ENCODE measurements around the gene RIT2. TPM values are rescaled to one million over a fixed set of nuclear protein-coding genes. Genes with fewer than 3 reads are reported as not detected.

Gene RIT2
- total RNA-seq, 4 donors from 2014 or later, result not detected

DNA sequence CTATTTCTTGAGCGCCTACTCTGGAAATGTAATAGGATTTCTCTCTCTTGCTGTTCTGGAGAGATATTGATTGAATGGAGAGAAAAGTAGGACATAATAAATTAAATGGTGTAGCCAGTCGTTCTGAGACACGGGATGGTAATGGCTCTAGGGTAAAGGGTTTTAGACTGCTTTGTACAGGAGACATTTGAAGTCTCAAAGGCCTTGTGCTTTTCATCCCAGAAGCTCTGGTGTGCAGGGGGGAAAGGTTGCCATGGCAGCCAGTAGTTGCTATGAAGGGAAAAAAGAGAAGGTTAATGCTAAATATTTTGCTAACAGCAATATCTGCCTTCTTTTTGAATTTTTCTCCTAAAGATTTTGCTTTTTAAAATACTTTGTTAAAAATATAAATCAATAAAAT, 359.3 kb downstream of the RIT2 start:
- DNase-seq (ENCODE audit: low spot score in 2 of 2), result no peak
- Histone ChIP-seq H3K27me3 (no peaks in the 10 kb centered on the region), H3K36me3 (no peaks in the 10 kb centered on the region), H3K9me3 (no peaks in the 10 kb centered on the region), H3K4me1 (no peaks in the 10 kb centered on the region), H3K4me3 (no peak overlapping the region), H3K27ac (no peak overlapping the region)
- 47% methylated on average over 3 of the region's 3 CpGs for WGBS
- TF ChIP-seq EP300 (IDR thresholded peaks at IDR 0.05), result no peak
- TF ChIP-seq, protein P1, sequence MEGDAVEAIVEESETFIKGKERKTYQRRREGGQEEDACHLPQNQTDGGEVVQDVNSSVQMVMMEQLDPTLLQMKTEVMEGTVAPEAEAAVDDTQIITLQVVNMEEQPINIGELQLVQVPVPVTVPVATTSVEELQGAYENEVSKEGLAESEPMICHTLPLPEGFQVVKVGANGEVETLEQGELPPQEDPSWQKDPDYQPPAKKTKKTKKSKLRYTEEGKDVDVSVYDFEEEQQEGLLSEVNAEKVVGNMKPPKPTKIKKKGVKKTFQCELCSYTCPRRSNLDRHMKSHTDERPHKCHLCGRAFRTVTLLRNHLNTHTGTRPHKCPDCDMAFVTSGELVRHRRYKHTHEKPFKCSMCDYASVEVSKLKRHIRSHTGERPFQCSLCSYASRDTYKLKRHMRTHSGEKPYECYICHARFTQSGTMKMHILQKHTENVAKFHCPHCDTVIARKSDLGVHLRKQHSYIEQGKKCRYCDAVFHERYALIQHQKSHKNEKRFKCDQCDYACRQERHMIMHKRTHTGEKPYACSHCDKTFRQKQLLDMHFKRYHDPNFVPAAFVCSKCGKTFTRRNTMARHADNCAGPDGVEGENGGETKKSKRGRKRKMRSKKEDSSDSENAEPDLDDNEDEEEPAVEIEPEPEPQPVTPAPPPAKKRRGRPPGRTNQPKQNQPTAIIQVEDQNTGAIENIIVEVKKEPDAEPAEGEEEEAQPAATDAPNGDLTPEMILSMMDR (IDR thresholded peaks at IDR 0.05), result no peak
- TF ChIP-seq POLR2AphosphoS5 (IDR thresholded peaks at IDR 0.05), result no peak
- TF ChIP-seq POLR2A (IDR thresholded peaks at IDR 0.05), result no peak

GRCh38 chr18:42752916-42753315, 362.6 kb downstream of the RIT2 start:
- Histone ChIP-seq H3K4me1 (no peaks in the 10 kb centered on the region), H3K36me3 (no peaks in the 10 kb centered on the region), H3K4me3 (no peak overlapping the region), H3K27ac (no peak overlapping the region), H3K9me3 (no peaks in the 10 kb centered on the region), H3K27me3 (no peaks in the 10 kb centered on the region)
- 84% methylated on average over 4 of the region's 4 CpGs for WGBS
- DNase-seq (ENCODE audit: low spot score in 2 of 2), result no peak
- TF ChIP-seq, protein P1 (IDR thresholded peaks at IDR 0.05), result no peak
- TF ChIP-seq POLR2A (IDR thresholded peaks at IDR 0.05) (no peak), POLR2AphosphoS5 (IDR thresholded peaks at IDR 0.05) (no peak)

GRCh38 chr18:42746794-42747193, 368.7 kb downstream of the RIT2 start:
- DNase-seq (ENCODE audit: low spot score in 2 of 2), result no peak
- TF ChIP-seq POLR2A (IDR thresholded peaks at IDR 0.05) (no peak), POLR2AphosphoS5 (IDR thresholded peaks at IDR 0.05) (no peak), EP300 (IDR thresholded peaks at IDR 0.05) (no peak)
- TF ChIP-seq, protein P1 (IDR thresholded peaks at IDR 0.05), result no peak
- Histone ChIP-seq H3K9me3 (no peaks in the 10 kb centered on the region), H3K36me3 (no peaks in the 10 kb centered on the region), H3K4me1 (no peaks in the 10 kb centered on the region), H3K27me3 (no peaks in the 10 kb centered on the region), H3K27ac (no peak overlapping the region), H3K4me3 (no peak overlapping the region)
- 50% methylated on average over 1 of the region's 1 CpG for WGBS

GRCh38 chr18:42745931-42746330, 369.6 kb downstream of the RIT2 start:
- TF ChIP-seq, protein P1 (IDR thresholded peaks at IDR 0.05), result no peak
- TF ChIP-seq POLR2A (IDR thresholded peaks at IDR 0.05), result no peak
- no peak for TF ChIP-seq POLR2AphosphoS5 (IDR thresholded peaks at IDR 0.05)
- no peak for TF ChIP-seq EP300 (IDR thresholded peaks at IDR 0.05)
- Histone ChIP-seq H3K4me1 (no peaks in the 10 kb centered on the region), H3K4me3 (no peak overlapping the region), H3K27ac (no peak overlapping the region), H3K27me3 (no peaks in the 10 kb centered on the region), H3K36me3 (no peaks in the 10 kb centered on the region), H3K9me3 (no peaks in the 10 kb centered on the region)
- no peak for DNase-seq (ENCODE audit: low spot score in 2 of 2)

GRCh38 chr18:42745171-42745570, 370.3 kb downstream of the RIT2 start:
- H3K9me3 ChIP-seq, result no peaks in the 10 kb centered on the region
- no peak overlapping the region for H3K4me3 ChIP-seq
- no peak for TF ChIP-seq POLR2AphosphoS5 (IDR thresholded peaks at IDR 0.05)
- TF ChIP-seq, protein P1 (IDR thresholded peaks at IDR 0.05), result no peak
- TF ChIP-seq EP300 (IDR thresholded peaks at IDR 0.05), result no peak
- no peak for TF ChIP-seq POLR2A (IDR thresholded peaks at IDR 0.05)
- no peaks in the 10 kb centered on the region for H3K36me3 ChIP-seq
- no peaks in the 10 kb centered on the region for H3K4me1 ChIP-seq
- no peaks in the 10 kb centered on the region for H3K27me3 ChIP-seq
- no peak for DNase-seq (ENCODE audit: low spot score in 2 of 2)
- no peak overlapping the region for H3K27ac ChIP-seq
